ENCODE results near the gene PACSIN2. TPM values are rescaled to one million over a fixed set of nuclear protein-coding genes. Genes with fewer than 3 reads are reported as not detected.

PACSIN2 gene
- total and polyA plus RNA-seq, 2 of the 13 experiments (the other 11 are each of a cell fraction or from before 2014, with no cell fraction given): 54.1 to 68.8 TPM

GRCh38 chr22:42993651-42994275, 21.2 kb downstream of the PACSIN2 start (continued):
- TF ChIP-seq HMG20B (CRISPR knock-in tag; conservative IDR thresholded peaks at IDR 0.05) (no peak), ZSCAN25 (CRISPR knock-in tag; IDR thresholded peaks at IDR 0.05) (peak; percentile 55; the same call in 1 of the 2 replicates), ZNF598 (CRISPR knock-in tag; IDR thresholded peaks at IDR 0.05; ENCODE audit: borderline replicate concordance) (peak; percentile 69; the same call in 1 of the 2 replicates), ZBTB37 (CRISPR knock-in tag; IDR thresholded peaks at IDR 0.05) (0 out of 2 replicates have a peak, but pooled peaks have one; percentile 47), ZNF672 (CRISPR knock-in tag; IDR thresholded peaks at IDR 0.05) (no peak), TEAD3 (CRISPR knock-in tag; optimal IDR thresholded peaks at IDR 0.05; ENCODE audit: borderline replicate concordance) (peak; percentile 78), ZNF644 (CRISPR knock-in tag; IDR thresholded peaks at IDR 0.05; ENCODE audit: low read depth) (peak; percentile 54), CREM (IDR thresholded peaks at IDR 0.05) (peak; percentile 84), CREM (CRISPR knock-in tag; IDR thresholded peaks at IDR 0.05) (no peak)

- ChIA-PET CTCF (ENCODE audit: low intra/inter-chr PET ratio, low total read pairs) (no interaction called here), POLR2A (interaction anchor here (1.0 to 6.1 kb wide), 16 partner anchors 9 to 125 kb away, joined by 3 to 185 read pairs (median 10); partner anchors contain the start of gene PACSIN2)
- TF ChIP-seq ZNF574 (CRISPR knock-in tag; IDR thresholded peaks at IDR 0.05): no peak
- no peak for TF ChIP-seq ZNF232 (CRISPR knock-in tag; IDR thresholded peaks at IDR 0.05; ENCODE audit: borderline replicate concordance)
- no peak for TF ChIP-seq TCF7L2 (IDR thresholded peaks at IDR 0.05; ENCODE audit: low read depth, low read length)
- TF ChIP-seq HOXD1 (CRISPR knock-in tag; IDR thresholded peaks at IDR 0.05): no peak
- TF ChIP-seq U2AF1 (optimal IDR thresholded peaks at IDR 0.05; ENCODE audit: low read depth, low read length): no peak
- no peak for TF ChIP-seq GPBP1L1 (CRISPR knock-in tag; IDR thresholded peaks at IDR 0.05)
- no peak for TF ChIP-seq NFYC (CRISPR knock-in tag; IDR thresholded peaks at IDR 0.05)
- TF ChIP-seq ZFP36 (IDR thresholded peaks at IDR 0.05; ENCODE audit: borderline replicate concordance, low read depth, low read length, partially characterized antibody): no peak
- TF ChIP-seq ZNF460 (CRISPR knock-in tag; IDR thresholded peaks at IDR 0.05; ENCODE audit: borderline replicate concordance): peak; percentile 66; the same call in 1 of the 2 replicates
Observed at GRCh38 chr22:42992886-42993479, 22.0 kb downstream of the PACSIN2 start.

More at GRCh38 chr22:42992886-42993479, 22.0 kb downstream of the PACSIN2 start:
- peak overlapping the region; percentile 49 to 81 (median 64) for H3K4me3 ChIP-seq (replicated peaks in 1 of 3; ENCODE audit: insufficient read depth in 1 of 3, low read depth in 2 of 3, low read length in 3 of 3)
- ATAC-seq (no peak), DNase-seq (ENCODE audit: low spot score) (no peak), FAIRE-seq (peak; percentile 15)
- intact Hi-C loops (cut with micrococcal nuclease; ENCODE audit: unreplicated experiment): loop anchor here (2.0 to 10.0 kb wide), 3 partner anchors 14 to 48 kb away; no protein-coding TSS in a partner anchor
- in situ Hi-C loops (cut with HindIII; ENCODE audit: extremely low pct_ligation_motif_present, low pct_unique_long_range_greater_than_20kb): loop anchor here (5.0 kb wide), 1 partner anchor 51 kb away; no protein-coding TSS in a partner anchor
- no TSS peak for BruUV-seq (replicated peaks)
- H4K20me1 ChIP-seq (ENCODE audit: insufficient read depth, low read length): peaks cover 12% of the 10 kb centered on the region
- H3K9me3 ChIP-seq (ENCODE audit: low read length): no peaks in the 10 kb centered on the region
- H3K9ac ChIP-seq (ENCODE audit: insufficient read depth, low read depth, low read length): peak overlapping the region; percentile 85; the same call in 1 of the 2 replicates
- H3K27ac ChIP-seq (ENCODE audit: extremely low read length, insufficient read depth, low read length): peak overlapping the region; percentile 100
- 0 out of 5 replicates have a peak, but pooled peaks cover 0 to 3% of the 10 kb centered on the region in 2 experiments for H3K36me3 ChIP-seq (replicated peaks in 1 of 2; ENCODE audit: control insufficient read depth in 1 of 2, insufficient read depth in 2 of 2, low read length in 2 of 2)
- peaks cover 94% of the 10 kb centered on the region for H3K4me1 ChIP-seq (ENCODE audit: insufficient read depth, low read length)
- H3K79me2 ChIP-seq (ENCODE audit: insufficient read depth, low read length): peaks cover 77% of the 10 kb centered on the region
- H3K27me3 ChIP-seq (ENCODE audit: control insufficient read depth in 1 of 2, insufficient read depth in 2 of 2, low read length in 2 of 2): no peaks in the 10 kb centered on the region
- peak overlapping the region; percentile 100 for H3K4me2 ChIP-seq (ENCODE audit: low read depth, low read length)
- no peak overlapping the region for H2AFZ ChIP-seq (ENCODE audit: low read length)
- 26% methylated on average over 9 of the region's 9 CpGs for WGBS (ENCODE audit: low lambda C conversion rate)
